ENCODE results near the gene RPL35. TPM values are rescaled to one million over a fixed set of nuclear protein-coding genes. Genes with fewer than 3 reads are reported as not detected.
A peak's percentile ranks its signal among the peaks of the same experiment; 100 is the strongest.

The RPL35 gene
- total and polyA plus RNA-seq, 10 of the 15 experiments (the other 5 are each of a cell fraction or from before 2014, with no cell fraction given): 2,572 to 6,300 (median 3,864) TPM

GRCh38 chr9:124852829-124853531 lies 8.8 kb downstream of the RPL35 start, which contains the start of gene WDR38:
WDR38 (plus strand) TSS chr9:124853460; CDS start chr9:124853532, 72 bp downstream.
- intact Hi-C loops (cut with micrococcal nuclease; ENCODE audit: unreplicated experiment) (loop anchor here (1.0 to 5.0 kb wide), 3 partner anchors 79 to 236 kb away; no protein-coding TSS in a partner anchor), in situ Hi-C loops (cut with MboI) (loop anchor here (5.0 to 25.0 kb wide), 2 partner anchors 81 to 1941 kb away; partner anchors contain the start of genes NR6A1, RC3H2 and ZBTB6)
- peak; percentile 91 for ATAC-seq
- Histone ChIP-seq H4K20me1 (ENCODE audit: control insufficient read depth, insufficient read depth) (no peaks in the 10 kb centered on the region), H3K9me3 (replicated peaks; ENCODE audit: control insufficient read depth, insufficient read depth, low read length) (no peaks in the 10 kb centered on the region), H3K9ac (ENCODE audit: control insufficient read depth, insufficient read depth, low read length) (peak within 1 kb of the TSS; percentile 16; the same call in 1 of the 2 replicates), H3K4me2 (ENCODE audit: control insufficient read depth, insufficient read depth) (peak within 1 kb of the TSS; percentile 98), H3K27me3 (replicated peaks in 1 of 2; ENCODE audit: control insufficient read depth in 2 of 2, insufficient read depth in 2 of 2, low read length in 1 of 2) (no peaks in the 10 kb centered on the region), H3K36me3 (ENCODE audit: control insufficient read depth in 2 of 2, insufficient read depth in 2 of 2, low read length in 1 of 2) (peaks cover 11 to 13% of the 10 kb centered on the region in 2 experiments; a peak in 3 of 4 replicates), H3K27ac (ENCODE audit: control insufficient read depth, insufficient read depth) (no peak within 1 kb of the TSS), H3K79me2 (ENCODE audit: control insufficient read depth, insufficient read depth, low read length) (peaks cover 2% of the 10 kb centered on the region; the same call in 1 of the 2 replicates), H3K4me3 (peak within 1 kb of the TSS; percentile 51; the same call in 1 of the 2 replicates), H2AFZ (ENCODE audit: control insufficient read depth, low read depth, low read length) (peak within 1 kb of the TSS; percentile 94), H3K4me1 (ENCODE audit: control insufficient read depth, insufficient read depth, low read length) (peaks cover 5% of the 10 kb centered on the region)
- no peak for DNase-seq (ENCODE audit: low read depth, low spot score)
- SMC1A ChIA-PET (ENCODE audit: uncharacterized antibody, unreplicated experiment): interaction anchor here (0.6 to 12.1 kb wide), 24 partner anchors 10 to 291 kb away, joined by 3 to 233 read pairs (median 4); partner anchors contain the start of genes ARPC5L, NR6A1, OLFML2A and RPL35
- RAD21 ChIA-PET (ENCODE audit: unreplicated experiment): interaction anchor here (0.5 to 9.5 kb wide), 25 partner anchors 9 to 293 kb away, joined by 3 to 180 read pairs (median 6); partner anchors contain the start of genes ARPC5L, NR6A1, OLFML2A and RPL35
- CTCF ChIA-PET: interaction anchor here (0.6 to 26.5 kb wide), 46 partner anchors 10 to 443 kb away, joined by 3 to 575 read pairs (median 4); partner anchors contain the start of genes ARPC5L, NR6A1, OLFML2A and RPL35
- no TSS peak for BruUV-seq (replicated peaks)
- 1% methylated on average over 51 of the region's 51 CpGs for WGBS (ENCODE audit: insufficient coverage, insufficient replicate concordance, low lambda C conversion rate, missing lambda C conversion rate)
- peak; percentile 89 for FAIRE-seq
- POLR2A ChIA-PET: interaction anchor here (0.8 to 2.2 kb wide), 8 partner anchors 9 to 84 kb away, joined by 3 to 8 read pairs (median 4); partner anchors contain the start of genes ARPC5L, NR6A1 and OLFML2A
- peak; percentile 93; the same call in 1 of the 2 replicates for TF ChIP-seq RB1 (IDR thresholded peaks at IDR 0.05; ENCODE audit: borderline replicate concordance)
- TF ChIP-seq PKNOX1 (IDR thresholded peaks at IDR 0.05): peak; percentile 91
- TF ChIP-seq NR2F1 (conservative IDR thresholded peaks at IDR 0.05): peak; percentile 54
- peak; percentile 57; the same call in 1 of the 2 replicates for TF ChIP-seq SIN3A (IDR thresholded peaks at IDR 0.05; ENCODE audit: low read depth, low read length)
- TF ChIP-seq SMAD1 (IDR thresholded peaks at IDR 0.05; ENCODE audit: low read depth, partially characterized antibody): no peak
- TF ChIP-seq CREM (IDR thresholded peaks at IDR 0.05; ENCODE audit: low read depth): no peak
- peak; percentile 79 for TF ChIP-seq RAD21 (IDR thresholded peaks at IDR 0.05; ENCODE audit: insufficient read depth, low read depth, low read length)
- TF ChIP-seq ZNF207 (IDR thresholded peaks at IDR 0.05; ENCODE audit: borderline replicate concordance): peak; percentile 90; the same call in 1 of the 2 replicates
- TF ChIP-seq POLR2AphosphoS2 (IDR thresholded peaks at IDR 0.05; ENCODE audit: low read depth, low read length): no peak
- TF ChIP-seq DPF2 (IDR thresholded peaks at IDR 0.05): peak; percentile 65
- peak; percentile 69 for TF ChIP-seq PBX3 (IDR thresholded peaks at IDR 0.05; ENCODE audit: insufficient replicate concordance, low read depth, low read length)
- peak; percentile 58; the same call in 1 of the 2 replicates for TF ChIP-seq ZNF217 (IDR thresholded peaks at IDR 0.05)
- TF ChIP-seq TAF1 (IDR thresholded peaks at IDR 0.05; ENCODE audit: borderline replicate concordance, low read depth, low read length): no peak
- 0 out of 2 replicates have a peak, but pooled peaks have one; percentile 44 for TF ChIP-seq CHD2 (IDR thresholded peaks at IDR 0.05; ENCODE audit: borderline replicate concordance, low read depth, low read length)
- TF ChIP-seq MAX (IDR thresholded peaks at IDR 0.05; ENCODE audit: low read depth, low read length): peak; percentile 45

All from GM12878 (cell line).